IMR-90 (cell line): ENCODE results near the gene KCTD2. TPM values are rescaled to one million over a fixed set of nuclear protein-coding genes. Genes with fewer than 3 reads are reported as not detected.

Experiments
- ATAC-seq: fragments of 200-7000 bp; cut with Tn5 transposase; 2 replicates; pipeline ENCODE4 v1.9.1; 2020; ENCODE audit warnings: low read depth, mild to moderate bottlenecking, moderate library complexity
- BruUV-seq: library from RNA; stranded (reverse); fragments of 400-500 nt; replicated peaks from 2 replicates; lab custom pipeline; 2021; lab: Mats Ljungman, UMichigan
- CTCF ChIA-PET: fragments of 300-600 bp; formaldehyde crosslinking; extraction: SDS; loops from one replicate; lab custom pipeline; 2021; ENCODE audit warnings: antibody characterized with exemption; lab: Yijun Ruan, JAX
- POLR2A ChIA-PET: fragments of 300-600 bp; sonication (Branson Sonifier 250); formaldehyde crosslinking; loops from one replicate; lab custom pipeline; 2022; ENCODE audit warnings: antibody characterized with exemption; ENCODE audit not compliant: unreplicated experiment; lab: Charles Lee
- DNase-seq: peaks from one replicate; pipeline ENCODE4 v3.0.0; 2013
- H2AFZ ChIP-seq: replicated peaks from 2 replicates; pipeline ENCODE3; 2013; ENCODE audit warnings: low read length, mild to moderate bottlenecking; ENCODE audit not compliant: poor library complexity
- H2AK5ac ChIP-seq: 2 replicates; pipeline ENCODE4 v1.6.1; 2013; ENCODE audit warnings: low read depth, low read length, inconsistent platforms
- H2AK9ac ChIP-seq: replicated peaks from 2 replicates; pipeline ENCODE3; 2013; ENCODE audit warnings: mild to moderate bottlenecking, low read depth, low read length, moderate library complexity; ENCODE audit not compliant: poor library complexity
- H2BK120ac ChIP-seq: 2 replicates; pipeline ENCODE4 v1.6.1; 2013; ENCODE audit warnings: low read depth, low read length, inconsistent platforms
- H2BK15ac ChIP-seq: 3 replicates; pipeline ENCODE4 v1.6.1; 2013; ENCODE audit warnings: low read depth, low read length, inconsistent platforms
- H2BK20ac ChIP-seq: 2 replicates; pipeline ENCODE4 v1.6.1; 2013; ENCODE audit warnings: low read depth, mild to moderate bottlenecking, inconsistent platforms, low read length, moderate library complexity
- H2BK5ac ChIP-seq: 2 replicates; pipeline ENCODE4 v1.6.1; 2013; ENCODE audit warnings: mild to moderate bottlenecking, low read depth, low read length, inconsistent platforms; ENCODE audit not compliant: poor library complexity, severe bottlenecking
- H3K14ac ChIP-seq: replicated peaks from 2 replicates; pipeline ENCODE4 v1.6.1; 2013; ENCODE audit warnings: low read depth, low read length, inconsistent platforms
- H3K18ac ChIP-seq: 2 replicates; pipeline ENCODE4 v1.6.1; 2013; ENCODE audit warnings: low read depth, low read length, control low read depth
- H3K23ac ChIP-seq: 2 replicates; pipeline ENCODE4 v1.6.1; 2013; ENCODE audit warnings: low read depth, low read length, inconsistent platforms
- H3K27ac ChIP-seq: 2 replicates; pipeline ENCODE4 v1.5.1; 2013; ENCODE audit warnings: mild to moderate bottlenecking, control low read depth, low read length; ENCODE audit not compliant: insufficient read depth
- H3K27me3 ChIP-seq: 2 replicates; pipeline ENCODE4 v1.6.1; 2013; ENCODE audit warnings: low read length; ENCODE audit not compliant: control insufficient read depth, insufficient read depth
- H3K36me3 ChIP-seq: 2 replicates; pipeline ENCODE4 v1.6.1; 2013; ENCODE audit warnings: low read length, mixed read lengths; ENCODE audit not compliant: control insufficient read depth, insufficient read depth
- H3K4ac ChIP-seq: 2 replicates; pipeline ENCODE4 v1.6.1; 2013; ENCODE audit warnings: low read depth, low read length, inconsistent platforms
- H3K4me1 ChIP-seq: 2 replicates; pipeline ENCODE4 v1.6.1; 2013; ENCODE audit warnings: low read length, mixed read lengths; ENCODE audit not compliant: control insufficient read depth, insufficient read depth
- H3K4me2 ChIP-seq: 2 replicates; pipeline ENCODE4 v1.6.1; 2013; ENCODE audit warnings: low read depth, mild to moderate bottlenecking, control low read depth, low read length, moderate library complexity
- H3K4me3 ChIP-seq: 2 replicates; pipeline ENCODE4 v1.5.1; 2013; ENCODE audit warnings: low read depth, mild to moderate bottlenecking, control low read depth, low read length, moderate library complexity; ENCODE audit not compliant: insufficient read depth
- H3K56ac ChIP-seq: 2 replicates; pipeline ENCODE4 v1.6.1; 2013; ENCODE audit warnings: low read length, inconsistent platforms; ENCODE audit not compliant: insufficient read depth; ENCODE audit errors: extremely low read depth
- H3K79me1 ChIP-seq, 2 experiments: 2 replicates each; pipeline ENCODE4 v1.6.1; 2013; ENCODE audit warnings: low read length in 2 of 2, inconsistent platforms in 1 of 2, low read depth in 1 of 2
- H3K9ac ChIP-seq: 2 replicates; pipeline ENCODE4 v1.6.1; 2013; ENCODE audit warnings: low read depth, low read length, control low read depth
- H3K9me1 ChIP-seq: 2 replicates; pipeline ENCODE4 v1.6.1; 2013; ENCODE audit warnings: low read length, inconsistent platforms; ENCODE audit not compliant: insufficient read depth
- H3K9me3 ChIP-seq: 2 replicates; pipeline ENCODE4 v1.6.1; 2013; ENCODE audit warnings: low read length; ENCODE audit not compliant: control insufficient read depth, insufficient read depth
- H4K20me1 ChIP-seq: 2 replicates; pipeline ENCODE4 v1.6.1; 2013; ENCODE audit warnings: low read length, inconsistent platforms; ENCODE audit not compliant: insufficient read depth
- H4K5ac ChIP-seq: 2 replicates; pipeline ENCODE4 v1.6.1; 2013; ENCODE audit warnings: mild to moderate bottlenecking, low read depth, low read length, control low read depth
- H4K8ac ChIP-seq, 2 experiments: 2 replicates each; pipeline ENCODE4 v1.6.1; 2013; ENCODE audit warnings: low read depth in 2 of 2, low read length in 2 of 2, control low read depth in 1 of 2, inconsistent platforms in 1 of 2
- H4K91ac ChIP-seq: 2 replicates; pipeline ENCODE4 v1.6.1; 2013; ENCODE audit warnings: low read depth, low read length, inconsistent platforms; ENCODE audit not compliant: insufficient read depth
- BHLHE40 ChIP-seq: fragments of 150-350 bp; IDR thresholded peaks from 2 replicates; pipeline ENCODE4 v1.6.1; 2016; ENCODE audit warnings: mild to moderate bottlenecking, low read depth, low read length
- CEBPB ChIP-seq: IDR thresholded peaks from 2 replicates; pipeline ENCODE4 v1.6.1; 2012; ENCODE audit warnings: low read depth, low read length, improper control_type of control experiment
- CHD1 ChIP-seq: IDR thresholded peaks from 2 replicates; pipeline ENCODE4 v1.6.1; 2012; ENCODE audit warnings: low read depth, low read length, improper control_type of control experiment
- MXI1 ChIP-seq: IDR thresholded peaks from 2 replicates; pipeline ENCODE4 v1.6.1; 2012; ENCODE audit warnings: low read depth, mild to moderate bottlenecking, low read length, moderate library complexity, borderline replicate concordance
- NFE2L2 ChIP-seq: fragments of 150-350 bp; IDR thresholded peaks from 2 replicates; pipeline ENCODE4 v1.6.1; 2016; ENCODE audit warnings: low read depth, mild to moderate bottlenecking, low read length
- RAD21 ChIP-seq: IDR thresholded peaks from 2 replicates; pipeline ENCODE4 v1.6.1; 2012; ENCODE audit warnings: low read length, improper control_type of control experiment
- RCOR1 ChIP-seq: IDR thresholded peaks from 2 replicates; pipeline ENCODE4 v1.6.1; 2012; ENCODE audit warnings: mild to moderate bottlenecking, low read length, improper control_type of control experiment; ENCODE audit not compliant: insufficient replicate concordance
- RFX5 ChIP-seq: IDR thresholded peaks from 2 replicates; pipeline ENCODE4 v1.8.0; 2012; ENCODE audit warnings: low read depth, mild to moderate bottlenecking, low read length, moderate library complexity
- WGBS, 2 experiments: methylation state at CpG; one replicate each; pipeline versions ENCODE4 v1.1.5 to v1.1.7; 2013; ENCODE audit warnings: missing lambda C conversion rate in 2 of 2; ENCODE audit not compliant: insufficient read length in 1 of 2; ENCODE audit errors: extremely low coverage in 2 of 2; 5-methylcytosine and 5-hydroxymethylcytosine counted together
- dilution Hi-C: fragments of 300-500 bp; cut with HindIII; formaldehyde crosslinking; loops from one replicate; pipeline ENCODE4 v1.14.3; 2018; ENCODE audit warnings: low sequenced_read_pairs; ENCODE audit not compliant: unreplicated experiment
- in situ Hi-C: fragments of 300-500 bp; cut with MboI; formaldehyde crosslinking; loops from 3 replicates; pipeline ENCODE4 v1.14.3; 2019; ENCODE audit warnings: low sequenced_read_pairs, inconsistent platforms, mixed read lengths
- intact Hi-C: fragments of 100-400 bp; cut with micrococcal nuclease; formaldehyde crosslinking; loops from 2 replicates; pipeline ENCODE4 v1.10.0; 2022
- polyA plus RNA-seq, 3 experiments: library from polyadenylated mRNA; depleted of rRNA; stranded (reverse); fragments of >200 nt; gene quantifications; 2 replicates each; pipeline ENCODE4 v1.2.3, GENCODE V29; 2012; ENCODE audit warnings: low replicate concordance in 1 of 3
- total RNA-seq: library from RNA; depleted of rRNA; stranded (reverse); fragments of >200 nt; gene quantifications from 2 replicates; pipeline ENCODE4 v1.2.3, GENCODE V29; 2012
- TF ChIP-seq, protein P1 (sequence below): fragments of 150-350 bp; IDR thresholded peaks from 2 replicates; pipeline ENCODE4 v1.6.1; 2017; ENCODE audit warnings: mild to moderate bottlenecking, antibody characterized with exemption, low read length, low read depth
- TF ChIP-seq, protein P2 (sequence below): fragments of 150-350 bp; IDR thresholded peaks from 2 replicates; pipeline ENCODE4 v1.6.1; 2016; ENCODE audit warnings: low read depth, mild to moderate bottlenecking, low read length, moderate library complexity, borderline replicate concordance

KCTD2 gene
- total and polyA plus RNA-seq, 2 of the 4 experiments (the other 2 are of a cell fraction), result 9.1 to 18.4 TPM

DNA sequence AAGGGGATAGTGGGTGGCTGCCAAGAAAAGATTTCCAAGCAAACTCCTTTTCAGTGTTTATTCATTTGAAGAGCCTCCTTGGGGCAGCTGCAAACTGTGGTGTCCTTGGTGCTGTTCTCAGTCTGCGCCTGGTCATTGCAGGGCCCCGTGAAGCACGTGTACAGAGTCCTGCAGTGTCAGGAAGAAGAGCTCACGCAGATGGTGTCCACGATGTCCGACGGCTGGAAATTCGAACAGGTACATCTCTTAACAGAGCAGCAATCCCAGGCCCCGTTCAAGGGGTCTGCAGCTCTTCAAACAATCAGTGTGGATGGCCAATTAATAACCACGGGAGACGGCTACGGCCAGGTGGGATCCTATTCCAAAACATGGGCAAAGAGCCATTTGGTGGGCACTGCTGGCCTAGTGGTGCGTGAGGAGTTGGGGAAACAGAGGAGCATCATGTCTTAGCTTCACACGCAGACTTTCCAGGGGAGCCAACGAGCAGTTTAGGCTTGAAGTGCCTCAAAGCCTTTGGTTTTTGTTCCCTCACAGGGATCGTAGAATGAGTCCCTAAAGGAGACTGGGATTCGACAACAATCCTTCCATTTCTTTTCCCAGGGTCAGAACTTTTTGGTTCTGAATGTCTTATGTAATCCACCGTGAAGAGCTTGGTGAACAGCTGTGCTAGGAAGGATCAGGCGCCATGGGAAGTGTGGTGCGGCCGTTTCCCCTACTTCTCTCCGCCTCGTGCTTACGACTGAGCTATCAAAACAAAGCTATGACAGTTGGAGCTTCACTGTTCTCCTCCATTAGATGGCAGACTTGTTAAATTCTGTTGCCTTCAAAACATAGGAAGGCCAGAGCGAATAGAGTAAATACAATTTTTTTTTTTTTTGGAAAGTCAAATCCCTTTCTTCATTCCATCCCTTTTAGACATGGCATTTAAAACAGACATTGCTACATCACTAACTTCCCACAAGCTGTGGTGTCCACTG is 12.6 kb downstream of the KCTD2 start (continued):
- TF ChIP-seq RCOR1 (no peak), CHD1 (no peak), RAD21 (peak; percentile 69)

DNA sequence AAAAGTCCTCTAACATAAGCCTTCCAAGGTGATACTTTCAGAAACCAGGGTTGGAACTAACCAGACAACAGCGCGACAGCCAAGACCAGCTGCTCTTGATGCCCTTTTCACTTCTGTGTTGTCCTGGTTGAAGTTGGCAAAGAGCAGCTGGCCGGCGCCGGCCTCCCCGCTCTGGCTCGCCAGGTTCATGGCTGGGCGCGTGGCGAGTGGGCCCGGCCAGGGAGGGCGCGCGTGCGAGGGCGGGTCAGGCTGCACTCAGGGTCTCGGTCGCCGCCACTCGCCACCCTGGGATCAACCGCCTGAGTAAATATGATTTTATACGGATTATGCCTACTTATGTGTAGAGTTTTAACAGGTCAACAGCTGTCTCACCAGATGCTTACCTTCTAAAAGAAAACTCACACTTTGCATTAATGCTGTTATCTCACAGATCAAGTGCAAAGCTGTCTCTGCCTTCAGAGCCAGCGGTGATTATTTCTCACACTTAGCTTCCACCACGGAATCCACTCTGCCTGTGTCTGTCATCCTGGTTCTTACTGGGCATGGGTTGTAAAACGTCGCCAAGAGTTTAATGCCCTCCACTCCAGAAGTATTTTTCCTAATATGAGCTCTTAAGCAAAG is 13.5 kb downstream of the KCTD2 start:
- BruUV-seq, result no TSS peak
- Histone ChIP-seq H3K9me1 (0 out of 2 replicates have a peak, but pooled peaks cover 3% of the 10 kb centered on the region), H3K36me3 (peaks cover 50% of the 10 kb centered on the region), H3K9ac (no peak overlapping the region), H3K56ac (no peak overlapping the region), H3K27me3 (no peaks in the 10 kb centered on the region), H4K91ac (no peak overlapping the region), H2BK120ac (no peak overlapping the region), H3K4ac (no peak overlapping the region), H3K14ac (no peak overlapping the region), H3K79me1 (peaks cover 3 to 5% of the 10 kb centered on the region in 2 experiments; a peak in 3 of 4 replicates), H4K8ac (no peak overlapping the region), H3K4me1 (peaks cover 6% of the 10 kb centered on the region; the same call in 1 of the 2 replicates), H2AK9ac (no peak overlapping the region), H2BK15ac (no peak overlapping the region), H3K27ac (peak overlapping the region; percentile 31; the same call in 1 of the 2 replicates), H2AFZ (no peak overlapping the region), H3K23ac (no peak overlapping the region), H2BK5ac (no peak overlapping the region), H3K4me3 (no peak overlapping the region), H2AK5ac (no peak overlapping the region), H3K18ac (no peak overlapping the region), H2BK20ac (no peak overlapping the region), H4K5ac (no peak overlapping the region), H3K9me3 (no peaks in the 10 kb centered on the region), H3K4me2 (no peak overlapping the region), H4K20me1 (no peaks in the 10 kb centered on the region)
- ATAC-seq, result no peak
- 92% methylated on average over 2 of the region's 26 CpGs; no CpG with 5 or more reads in 1 of the 2 experiments for WGBS, 2 experiments
- in situ Hi-C loops (loop anchor here (10.0 to 25.0 kb wide), 2 partner anchors 144 to 352 kb away; partner anchors contain the start of genes GRB2 and NUP85), intact Hi-C loops (loop anchor here (5.0 to 10.0 kb wide), 2 partner anchors 52 to 144 kb away; partner anchors contain the start of gene NUP85), dilution Hi-C loops (no loop called here)
- no peak for DNase-seq
- ChIA-PET POLR2A (no interaction called here), CTCF (interaction anchor here (0.6 to 2.3 kb wide), 12 partner anchors 10 to 321 kb away, joined by 3 to 13 read pairs (median 4); no protein-coding TSS in a partner anchor)
- TF ChIP-seq RCOR1, result no peak
- TF ChIP-seq, protein P1, sequence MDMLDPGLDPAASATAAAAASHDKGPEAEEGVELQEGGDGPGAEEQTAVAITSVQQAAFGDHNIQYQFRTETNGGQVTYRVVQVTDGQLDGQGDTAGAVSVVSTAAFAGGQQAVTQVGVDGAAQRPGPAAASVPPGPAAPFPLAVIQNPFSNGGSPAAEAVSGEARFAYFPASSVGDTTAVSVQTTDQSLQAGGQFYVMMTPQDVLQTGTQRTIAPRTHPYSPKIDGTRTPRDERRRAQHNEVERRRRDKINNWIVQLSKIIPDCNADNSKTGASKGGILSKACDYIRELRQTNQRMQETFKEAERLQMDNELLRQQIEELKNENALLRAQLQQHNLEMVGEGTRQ, result no peak
- TF ChIP-seq MXI1, result no peak
- no peak for TF ChIP-seq BHLHE40
- TF ChIP-seq, protein P2, sequence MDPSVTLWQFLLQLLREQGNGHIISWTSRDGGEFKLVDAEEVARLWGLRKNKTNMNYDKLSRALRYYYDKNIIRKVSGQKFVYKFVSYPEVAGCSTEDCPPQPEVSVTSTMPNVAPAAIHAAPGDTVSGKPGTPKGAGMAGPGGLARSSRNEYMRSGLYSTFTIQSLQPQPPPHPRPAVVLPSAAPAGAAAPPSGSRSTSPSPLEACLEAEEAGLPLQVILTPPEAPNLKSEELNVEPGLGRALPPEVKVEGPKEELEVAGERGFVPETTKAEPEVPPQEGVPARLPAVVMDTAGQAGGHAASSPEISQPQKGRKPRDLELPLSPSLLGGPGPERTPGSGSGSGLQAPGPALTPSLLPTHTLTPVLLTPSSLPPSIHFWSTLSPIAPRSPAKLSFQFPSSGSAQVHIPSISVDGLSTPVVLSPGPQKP, result no peak
- TF ChIP-seq RAD21, result no peak
- TF ChIP-seq NFE2L2, result no peak
- TF ChIP-seq CEBPB, result no peak
- no peak for TF ChIP-seq CHD1
- TF ChIP-seq RFX5, result no peak
